H9 (cell line): Measurements from ENCODE around the gene CNDP2. TPM values are rescaled to one million over a fixed set of nuclear protein-coding genes. Genes with fewer than 3 reads are reported as not detected.
A peak's percentile ranks its signal among the peaks of the same experiment; 100 is the strongest.

Source experiments
- DNase-seq: peaks from one replicate; pipeline ENCODE4 v3.0.0-alpha.2; 2017
- H2AFZ ChIP-seq: one replicate; pipeline ENCODE4 v1.6.1; 2013; ENCODE audit warnings: mild to moderate bottlenecking, low read length, control low read depth, moderate library complexity
- H2AK5ac ChIP-seq: 2 replicates; pipeline ENCODE4 v1.6.1; 2013; ENCODE audit warnings: low read length, control low read depth, mixed read lengths; ENCODE audit not compliant: insufficient read length
- H2BK120ac ChIP-seq: one replicate; pipeline ENCODE4 v1.6.1; 2013; ENCODE audit warnings: low read depth, mild to moderate bottlenecking, low read length, control low read depth, inconsistent platforms; ENCODE audit not compliant: poor library complexity, severe bottlenecking
- H2BK12ac ChIP-seq: 2 replicates; pipeline ENCODE4 v1.6.1; 2013; ENCODE audit warnings: low read length, control low read depth, mixed read lengths, low read depth; ENCODE audit not compliant: insufficient read length
- H2BK15ac ChIP-seq: 2 replicates; pipeline ENCODE4 v1.6.1; 2013; ENCODE audit warnings: low read depth, low read length, control low read depth
- H2BK20ac ChIP-seq: one replicate; pipeline ENCODE4 v1.6.1; 2013; ENCODE audit warnings: low read depth, mild to moderate bottlenecking, low read length, control low read depth, inconsistent platforms; ENCODE audit not compliant: poor library complexity, severe bottlenecking
- H2BK5ac ChIP-seq: 2 replicates; pipeline ENCODE4 v1.6.1; 2013; ENCODE audit warnings: low read length, control low read depth, mixed read lengths; ENCODE audit not compliant: insufficient read length
- H3K14ac ChIP-seq: 2 replicates; pipeline ENCODE4 v1.6.1; 2013; ENCODE audit warnings: low read length, control low read depth; ENCODE audit not compliant: insufficient read depth
- H3K18ac ChIP-seq: 2 replicates; pipeline ENCODE4 v1.6.1; 2013; ENCODE audit warnings: low read depth, mild to moderate bottlenecking, mixed read lengths, low read length, control low read depth; ENCODE audit not compliant: insufficient read length
- H3K23ac ChIP-seq: 2 replicates; pipeline ENCODE4 v1.6.1; 2013; ENCODE audit warnings: low read length, control low read depth, mixed read lengths, low read depth; ENCODE audit not compliant: insufficient read length
- H3K23me2 ChIP-seq: 2 replicates; pipeline ENCODE4 v1.6.1; 2013; ENCODE audit warnings: low read depth, mild to moderate bottlenecking, mixed read lengths, low read length, control low read depth; ENCODE audit not compliant: insufficient read length, poor library complexity, severe bottlenecking
- H3K27ac ChIP-seq: 2 replicates; pipeline ENCODE4 v1.5.1; 2013; ENCODE audit warnings: low read length, control low read depth, mixed read lengths, low read depth; ENCODE audit not compliant: insufficient read length
- H3K27me3 ChIP-seq: 2 replicates; pipeline ENCODE4 v1.6.1; 2013; ENCODE audit warnings: low read length, control low read depth, inconsistent platforms; ENCODE audit not compliant: insufficient read depth
- H3K4ac ChIP-seq: 2 replicates; pipeline ENCODE4 v1.6.1; 2013; ENCODE audit warnings: low read depth, mild to moderate bottlenecking, control low read depth, inconsistent platforms, low read length, moderate library complexity
- H3K4me1 ChIP-seq: 2 replicates; pipeline ENCODE4 v1.6.1; 2013; ENCODE audit warnings: low read length, control low read depth, inconsistent platforms; ENCODE audit not compliant: insufficient read depth
- H3K4me2 ChIP-seq: 2 replicates; pipeline ENCODE4 v1.6.1; 2013; ENCODE audit warnings: low read length, control low read depth, mixed read lengths; ENCODE audit not compliant: insufficient read length, insufficient read depth
- H3K56ac ChIP-seq: 2 replicates; pipeline ENCODE4 v1.6.1; 2013; ENCODE audit warnings: low read depth, mild to moderate bottlenecking, mixed read lengths, low read length, control low read depth; ENCODE audit not compliant: insufficient read length
- H3K79me1 ChIP-seq: 2 replicates; pipeline ENCODE4 v1.6.1; 2013; ENCODE audit warnings: low read depth, mild to moderate bottlenecking, moderate library complexity, low read length, control low read depth, inconsistent platforms; ENCODE audit not compliant: insufficient read depth, poor library complexity, severe bottlenecking
- H3K79me2 ChIP-seq: 2 replicates; pipeline ENCODE4 v1.6.1; 2013; ENCODE audit warnings: low read length, control low read depth, inconsistent platforms; ENCODE audit not compliant: insufficient read depth
- H3K9ac ChIP-seq: 2 replicates; pipeline ENCODE4 v1.6.1; 2013; ENCODE audit warnings: low read length, control low read depth, mixed read lengths; ENCODE audit not compliant: insufficient read length; ENCODE audit errors: extremely low read depth
- H3K9me3 ChIP-seq: one replicate; pipeline ENCODE4 v1.6.1; 2013; ENCODE audit warnings: low read depth, low read length, inconsistent platforms; ENCODE audit not compliant: control insufficient read depth
- H3T11ph ChIP-seq: one replicate; pipeline ENCODE4 v1.6.1; 2013; ENCODE audit warnings: mild to moderate bottlenecking, low read length, control low read depth, inconsistent platforms
- H4K20me1 ChIP-seq: one replicate; pipeline ENCODE4 v1.6.1; 2013; ENCODE audit not compliant: control insufficient read depth, insufficient read length, insufficient read depth
- H4K5ac ChIP-seq: 2 replicates; pipeline ENCODE4 v1.6.1; 2013; ENCODE audit warnings: low read depth, mild to moderate bottlenecking, mixed read lengths, low read length, control low read depth; ENCODE audit not compliant: insufficient read length
- H4K8ac ChIP-seq: replicated peaks from 2 replicates; pipeline ENCODE4 v1.6.1; 2013; ENCODE audit warnings: low read length, control low read depth, mixed read lengths, low read depth; ENCODE audit not compliant: insufficient read length
- H4K91ac ChIP-seq: 2 replicates; pipeline ENCODE4 v1.6.1; 2013; ENCODE audit warnings: low read depth, mild to moderate bottlenecking, moderate library complexity, mixed read lengths, low read length, control low read depth; ENCODE audit not compliant: insufficient read length
- H3K27ac Mint-ChIP-seq, 3 experiments: 2 replicates in 2 of 3; 3 replicates in 1 of 3; pipeline ENCODE4 v1.8.0; 2020 to 2021; ENCODE audit warnings: mixed read lengths in 3 of 3, mild to moderate bottlenecking in 1 of 3, moderate library complexity in 1 of 3
- H3K27me3 Mint-ChIP-seq: 2 replicates; pipeline ENCODE4 v1.8.0; 2021; ENCODE audit warnings: low read depth, mild to moderate bottlenecking, moderate library complexity, mixed read lengths
- H3K36me3 Mint-ChIP-seq, 3 experiments: 2 replicates in 2 of 3; 3 replicates in 1 of 3; pipeline ENCODE4 v1.8.0; 2020 to 2021; ENCODE audit warnings: low read depth in 3 of 3, mixed read lengths in 3 of 3; ENCODE audit not compliant: insufficient read depth in 1 of 3
- H3K4me1 Mint-ChIP-seq, 2 experiments: 2 replicates each; pipeline ENCODE4 v1.8.0; 2020; ENCODE audit warnings: mixed read lengths in 2 of 2
- H3K4me3 Mint-ChIP-seq, 2 experiments: 2 replicates in 1 of 2; 3 replicates in 1 of 2; pipeline ENCODE4 v1.8.0; 2020 to 2021; ENCODE audit warnings: mild to moderate bottlenecking in 2 of 2, mixed read lengths in 2 of 2, moderate library complexity in 1 of 2
- H3K9me3 Mint-ChIP-seq, 2 experiments: 2 replicates in 1 of 2; 3 replicates in 1 of 2; pipeline ENCODE4 v1.8.0; 2020; ENCODE audit warnings: mild to moderate bottlenecking in 2 of 2, mixed read lengths in 2 of 2, moderate library complexity in 1 of 2
- WGBS: extraction: QIAGEN DNeasy Blood & Tissue Kit; methylation state at CpG from one replicate; pipeline ENCODE4 v1.1.7; 2013; ENCODE audit warnings: missing lambda C conversion rate, low lambda C conversion rate, mixed read lengths; ENCODE audit not compliant: insufficient read length; ENCODE audit errors: extremely low coverage; 5-methylcytosine and 5-hydroxymethylcytosine counted together
- total RNA-seq: library from RNA; stranded (reverse); gene quantifications from 2 replicates; pipeline ENCODE4 v1.2.1, GENCODE V29; 2021
- TF ChIP-seq, protein P1 (sequence below): fragments of 200-600 bp; sonication (generic); conservative IDR thresholded peaks from 3 replicates; pipeline ENCODE4 v1.8.0; 2021; ENCODE audit warnings: antibody characterized with exemption, mild to moderate bottlenecking

The CNDP2 gene
- total RNA-seq, 1 experiment from 2014 or later = 212 TPM

DNA sequence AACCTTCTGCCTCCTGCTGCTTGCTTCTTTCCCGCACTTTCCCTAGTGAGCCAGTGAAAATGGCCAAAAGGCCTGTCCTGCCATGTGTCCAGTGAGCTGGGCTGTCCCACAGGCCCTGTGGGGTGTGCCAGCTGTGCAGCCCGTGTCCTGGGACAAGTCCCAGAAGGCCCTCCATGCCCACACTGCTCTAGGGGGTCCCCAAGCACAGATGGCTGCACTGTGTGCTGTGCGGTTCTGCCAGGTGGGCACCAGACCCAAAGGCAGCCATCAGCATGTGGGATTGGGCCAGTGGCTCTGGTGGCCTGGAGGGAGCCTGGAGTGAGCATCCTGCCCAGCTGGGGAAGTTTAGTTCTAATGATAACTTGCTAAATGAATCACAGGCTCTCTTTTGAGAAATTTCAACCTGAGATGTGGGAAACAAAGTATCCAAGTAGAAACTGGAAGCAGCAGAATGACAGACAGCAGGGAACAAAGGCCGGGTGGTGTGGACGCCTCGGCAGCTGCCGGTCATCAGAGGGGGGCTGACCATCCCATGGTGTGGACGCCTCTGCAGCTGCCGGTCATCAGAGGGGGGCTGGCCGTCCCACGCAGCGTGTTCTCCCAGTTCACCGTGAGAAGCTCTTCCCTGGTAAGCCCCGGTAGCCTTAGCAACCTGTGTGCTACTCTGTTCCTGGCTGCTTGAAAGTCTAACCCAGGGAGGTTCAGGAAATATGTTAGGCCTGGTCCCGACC, 9.9 kb upstream of the CNDP2 start:
- Histone ChIP-seq H3K4ac (no peak overlapping the region), H4K91ac (no peak overlapping the region), H3K4me2 (no peak overlapping the region), H2BK120ac (no peak overlapping the region), H3K56ac (no peak overlapping the region), H4K8ac (no peak overlapping the region), H3K14ac (no peak overlapping the region), H4K20me1 (no peaks in the 10 kb centered on the region), H2AFZ (no peak overlapping the region), H3K9me3 (no peaks in the 10 kb centered on the region), H3K18ac (no peak overlapping the region), H4K5ac (no peak overlapping the region), H3K23me2 (no peaks in the 10 kb centered on the region), H3K27ac (no peak overlapping the region), H3K9ac (no peak overlapping the region), H2BK5ac (no peak overlapping the region), H2AK5ac (no peak overlapping the region), H3K79me2 (no peaks in the 10 kb centered on the region; the same call in 1 of the 2 replicates), H3T11ph (no peak overlapping the region), H2BK20ac (no peak overlapping the region), H3K27me3 (no peaks in the 10 kb centered on the region), H2BK15ac (no peak overlapping the region), H2BK12ac (no peak overlapping the region), H3K23ac (no peak overlapping the region), H3K79me1 (no peaks in the 10 kb centered on the region), H3K4me1 (no peaks in the 10 kb centered on the region)
- peak overlapping the region in 1 of 3 experiments; percentile 90; a peak in 1 of 7 replicates for H3K27ac Mint-ChIP-seq
- H3K36me3 Mint-ChIP-seq = no peaks in the 10 kb centered on the region
- no peak overlapping the region for H3K4me3 Mint-ChIP-seq
- TF ChIP-seq, protein P1, sequence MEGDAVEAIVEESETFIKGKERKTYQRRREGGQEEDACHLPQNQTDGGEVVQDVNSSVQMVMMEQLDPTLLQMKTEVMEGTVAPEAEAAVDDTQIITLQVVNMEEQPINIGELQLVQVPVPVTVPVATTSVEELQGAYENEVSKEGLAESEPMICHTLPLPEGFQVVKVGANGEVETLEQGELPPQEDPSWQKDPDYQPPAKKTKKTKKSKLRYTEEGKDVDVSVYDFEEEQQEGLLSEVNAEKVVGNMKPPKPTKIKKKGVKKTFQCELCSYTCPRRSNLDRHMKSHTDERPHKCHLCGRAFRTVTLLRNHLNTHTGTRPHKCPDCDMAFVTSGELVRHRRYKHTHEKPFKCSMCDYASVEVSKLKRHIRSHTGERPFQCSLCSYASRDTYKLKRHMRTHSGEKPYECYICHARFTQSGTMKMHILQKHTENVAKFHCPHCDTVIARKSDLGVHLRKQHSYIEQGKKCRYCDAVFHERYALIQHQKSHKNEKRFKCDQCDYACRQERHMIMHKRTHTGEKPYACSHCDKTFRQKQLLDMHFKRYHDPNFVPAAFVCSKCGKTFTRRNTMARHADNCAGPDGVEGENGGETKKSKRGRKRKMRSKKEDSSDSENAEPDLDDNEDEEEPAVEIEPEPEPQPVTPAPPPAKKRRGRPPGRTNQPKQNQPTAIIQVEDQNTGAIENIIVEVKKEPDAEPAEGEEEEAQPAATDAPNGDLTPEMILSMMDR = no peak
- H3K27me3 Mint-ChIP-seq = no peaks in the 10 kb centered on the region
- peaks cover 0 to 2% of the 10 kb centered on the region in 2 experiments; a peak in 2 of 4 replicates for H3K4me1 Mint-ChIP-seq
- WGBS = no CpG with 5 or more reads among the region's 15 CpGs
- DNase-seq = no peak
- H3K9me3 Mint-ChIP-seq = no peaks in the 10 kb centered on the region
